ENCODE measurements around the gene ARHGEF40.
A peak's percentile ranks its signal among the peaks of the same experiment; 100 is the strongest.

Gene ARHGEF40

GRCh38 chr14:21060614-21061346 lies 9.3 kb upstream of the ARHGEF40 start:
- no peak for ATAC-seq

GRCh38 chr14:21061347-21061668 lies 8.8 kb upstream of the ARHGEF40 start:
- ATAC-seq, result no peak

DNA sequence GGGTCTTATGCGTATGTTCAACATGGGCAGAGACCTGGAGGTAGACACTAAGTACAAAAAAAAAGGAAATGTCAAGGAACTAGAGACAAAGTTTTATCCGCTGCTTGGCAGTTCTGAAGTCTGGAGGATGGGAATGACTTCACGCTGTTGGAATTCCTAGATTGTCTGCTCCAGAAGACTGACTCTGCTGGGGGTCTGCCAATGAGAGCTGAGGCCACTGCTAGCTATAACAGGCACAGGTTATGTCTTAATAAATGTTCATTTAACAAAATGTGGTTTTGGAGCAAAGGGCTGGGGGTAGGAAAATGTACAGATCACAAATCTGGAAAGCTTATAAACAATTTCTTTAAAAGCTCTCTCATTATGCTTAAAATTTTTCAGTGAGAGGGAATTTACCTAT lies 6.6 kb upstream of the ARHGEF40 start:
- ATAC-seq, result no peak

DNA sequence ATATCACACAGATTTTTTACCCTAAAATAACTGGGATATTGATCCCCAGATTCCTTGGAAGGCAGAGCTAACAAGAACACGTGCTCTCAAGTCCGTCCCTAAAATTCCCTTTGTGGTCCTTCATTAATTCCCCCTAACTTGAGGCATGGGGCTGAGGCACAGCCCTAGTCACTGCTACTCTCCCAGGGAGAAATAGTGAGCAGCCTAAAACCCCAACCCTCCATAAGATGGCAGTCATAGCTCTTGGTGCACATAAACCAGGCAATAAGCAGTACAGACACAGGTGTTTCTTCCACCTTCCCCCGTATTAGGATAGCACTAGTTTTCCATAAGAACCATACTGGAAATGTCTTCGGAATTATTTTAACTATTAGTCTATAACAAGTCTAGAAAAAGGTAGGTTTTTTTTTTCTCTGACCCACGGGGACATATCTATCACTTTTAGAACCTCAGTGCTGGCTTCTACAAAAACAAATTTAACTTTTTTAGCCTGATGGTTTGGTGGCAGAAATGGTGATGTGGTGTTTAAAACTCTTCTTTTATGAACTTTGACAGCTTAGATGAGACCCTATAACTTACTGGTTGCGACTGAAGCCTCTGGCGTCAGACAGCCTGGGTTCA lies 3.1 kb upstream of the ARHGEF40 start:
- no peak for ATAC-seq

GRCh38 chr14:21068521-21069387 lies 1.4 kb upstream of the ARHGEF40 start:
- ATAC-seq, result peak; percentile 51 to 58

- no peak for ATAC-seq
Observed at GRCh38 chr14:21069388-21070082, 569 bp upstream of the ARHGEF40 start.

DNA sequence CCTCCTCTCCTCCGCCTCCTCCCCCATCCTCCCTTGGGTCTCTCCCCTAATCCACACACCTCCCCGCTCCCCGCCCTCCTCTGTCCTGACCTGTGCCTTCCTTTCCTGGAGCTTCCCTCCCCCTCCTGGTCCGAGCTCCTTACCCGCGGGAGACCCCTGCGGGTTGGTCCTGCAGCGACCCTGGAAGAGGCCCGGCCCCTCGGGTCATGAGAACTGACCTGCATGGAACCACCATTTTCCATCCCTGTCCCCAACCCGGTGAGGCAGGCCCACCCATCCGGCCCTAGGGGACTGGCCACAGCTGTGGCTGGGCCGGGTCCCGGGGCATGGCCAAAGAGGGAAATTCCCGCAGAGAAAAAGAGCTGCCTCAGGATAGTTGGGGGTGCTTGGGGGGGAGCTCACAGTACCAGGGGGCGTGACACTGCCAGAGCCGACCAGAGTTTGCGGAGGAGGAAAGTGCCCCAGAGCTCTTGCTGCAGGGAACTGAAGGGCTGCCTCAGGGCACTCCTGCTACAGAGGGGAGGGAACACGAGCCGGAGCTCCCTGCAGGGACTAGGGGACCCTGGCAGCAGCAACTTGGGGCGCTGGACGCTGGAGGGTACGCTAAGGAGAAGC lies 613 bp downstream of the ARHGEF40 start:
- ATAC-seq, result peak; percentile 16 to 21

GRCh38 chr14:21071225-21072030 lies 1.3 kb downstream of the ARHGEF40 start:
- ATAC-seq, result peak; percentile 55 to 65

GRCh38 chr14:21072031-21072473 lies 1.9 kb downstream of the ARHGEF40 start:
- ATAC-seq, result no peak

- no peak for ATAC-seq
Observed at GRCh38 chr14:21072781-21073339, 2.8 kb downstream of the ARHGEF40 start.

- ATAC-seq, result no peak
Observed at GRCh38 chr14:21073921-21074320, 3.8 kb downstream of the ARHGEF40 start.

- ATAC-seq, result no peak
Observed at GRCh38 chr14:21074398-21075272, 4.5 kb downstream of the ARHGEF40 start.

GRCh38 chr14:21075719-21076437 lies 5.8 kb downstream of the ARHGEF40 start:
- ATAC-seq, result no peak

GRCh38 chr14:21077672-21078071 lies 7.6 kb downstream of the ARHGEF40 start:
- no peak for ATAC-seq

GRCh38 chr14:21078287-21078686 lies 8.2 kb downstream of the ARHGEF40 start:
- no peak for ATAC-seq

DNA sequence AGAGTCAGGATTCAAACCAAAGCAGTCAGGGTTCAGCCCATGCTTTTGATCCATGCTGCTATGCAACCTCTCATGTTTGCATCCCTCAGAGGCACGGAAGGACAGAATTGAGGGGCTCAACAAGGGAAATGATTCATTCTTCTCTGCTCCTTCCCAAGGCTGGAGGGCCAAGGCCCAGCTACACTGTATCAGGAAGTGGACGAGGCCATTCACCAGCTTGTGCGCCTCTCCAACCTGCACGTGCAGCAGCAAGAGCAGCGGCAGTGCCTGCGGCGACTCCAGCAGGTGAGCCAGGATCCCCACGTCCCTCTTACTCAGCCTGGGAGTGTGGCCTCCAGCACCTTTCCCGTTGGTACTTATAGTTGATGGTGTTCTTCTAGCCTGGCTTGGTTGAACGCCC lies 8.6 kb downstream of the ARHGEF40 start:
- ATAC-seq, result no peak

- ATAC-seq, result no peak
Observed at GRCh38 chr14:21081521-21082142, 11.5 kb downstream of the ARHGEF40 start.

DNA sequence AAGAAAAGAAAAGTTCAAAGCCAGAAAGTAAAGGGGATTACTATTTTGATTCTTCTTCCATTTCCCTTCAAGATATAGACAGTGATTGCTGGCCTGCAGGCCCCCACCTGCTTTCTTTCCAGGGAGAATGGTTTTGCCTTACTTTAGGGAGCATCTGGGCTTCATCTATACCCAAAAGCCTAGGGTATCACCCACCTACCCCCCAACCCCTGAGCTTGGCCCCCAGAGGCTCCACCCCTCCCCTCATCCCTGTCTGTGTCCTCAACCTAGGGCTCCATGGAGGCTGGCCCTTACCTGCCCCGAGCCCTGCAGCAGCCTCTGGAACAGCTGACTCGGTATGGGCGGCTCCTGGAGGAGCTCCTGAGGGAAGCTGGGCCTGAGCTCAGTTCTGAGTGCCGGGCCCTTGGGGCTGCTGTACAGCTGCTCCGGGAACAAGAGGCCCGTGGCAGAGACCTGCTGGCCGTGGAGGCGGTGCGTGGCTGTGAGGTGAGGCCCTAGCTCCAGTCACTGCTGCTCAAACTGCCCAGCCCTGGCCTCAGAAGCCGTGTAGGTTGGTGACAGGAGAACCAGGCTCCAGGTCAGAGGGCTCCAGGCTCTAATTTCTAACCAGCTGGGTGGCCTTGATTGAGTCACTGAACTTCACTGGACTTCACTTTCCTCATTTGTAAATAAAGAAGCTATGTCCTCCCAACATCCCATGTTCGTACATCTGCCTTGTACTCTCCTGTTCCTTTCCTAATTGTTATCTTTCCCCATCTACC lies 13.6 kb downstream of the ARHGEF40 start:
- ATAC-seq, result no peak
